ENCODE results near the gene FABP3.

The FABP3 gene

GRCh38 chr1:31368611-31369107 lies 4.2 kb downstream of the FABP3 start:
- Histone ChIP-seq H3K27ac (ENCODE audit: low read length) (no peak overlapping the region), H3K36me3 (replicated peaks; ENCODE audit: low read depth, low read length) (no peaks in the 10 kb centered on the region), H2AFZ (ENCODE audit: low read depth, low read length) (no peak overlapping the region), H4K20me1 (ENCODE audit: insufficient read depth, low read length) (no peaks in the 10 kb centered on the region), H3K79me2 (ENCODE audit: low read length) (no peaks in the 10 kb centered on the region), H3K4me1 (ENCODE audit: low read length) (no peaks in the 10 kb centered on the region), H3K9me3 (ENCODE audit: insufficient read depth, low read length) (no peaks in the 10 kb centered on the region), H3K27me3 (ENCODE audit: low read depth, low read length) (no peaks in the 10 kb centered on the region), H3K4me3 (ENCODE audit: low read length) (no peak overlapping the region), H3K9ac (ENCODE audit: low read length) (no peak overlapping the region), H3K4me2 (ENCODE audit: low read length) (no peak overlapping the region)
- TF ChIP-seq EZH2phosphoT487 (IDR thresholded peaks at IDR 0.05; ENCODE audit: low read depth): no peak
- TF ChIP-seq CTCF (IDR thresholded peaks at IDR 0.05; ENCODE audit: low read depth, low read length): no peak

GRCh38 chr1:31366796-31367195 lies 6.1 kb downstream of the FABP3 start:
- H3K27ac ChIP-seq (ENCODE audit: low read length): no peak overlapping the region
- no peaks in the 10 kb centered on the region for H3K4me1 ChIP-seq (ENCODE audit: low read length)
- no peaks in the 10 kb centered on the region for H3K36me3 ChIP-seq (replicated peaks; ENCODE audit: low read depth, low read length)
- H3K79me2 ChIP-seq (ENCODE audit: low read length): no peaks in the 10 kb centered on the region
- no peak overlapping the region for H3K4me2 ChIP-seq (ENCODE audit: low read length)
- no peak overlapping the region for H3K9ac ChIP-seq (ENCODE audit: low read length)
- H3K27me3 ChIP-seq (ENCODE audit: low read depth, low read length): no peaks in the 10 kb centered on the region
- H3K4me3 ChIP-seq (ENCODE audit: low read length): no peak overlapping the region
- no peak for TF ChIP-seq CTCF (IDR thresholded peaks at IDR 0.05; ENCODE audit: low read depth, low read length)
- no peak for TF ChIP-seq EZH2phosphoT487 (IDR thresholded peaks at IDR 0.05; ENCODE audit: low read depth)
- no peaks in the 10 kb centered on the region for H3K9me3 ChIP-seq (ENCODE audit: insufficient read depth, low read length)
- H4K20me1 ChIP-seq (ENCODE audit: insufficient read depth, low read length): no peaks in the 10 kb centered on the region
- no peak overlapping the region for H2AFZ ChIP-seq (ENCODE audit: low read depth, low read length)

GRCh38 chr1:31364561-31365250 lies 8.2 kb downstream of the FABP3 start:
- Histone ChIP-seq H4K20me1 (ENCODE audit: insufficient read depth, low read length) (no peaks in the 10 kb centered on the region), H2AFZ (ENCODE audit: low read depth, low read length) (no peak overlapping the region), H3K4me2 (ENCODE audit: low read length) (no peak overlapping the region), H3K27ac (ENCODE audit: low read length) (no peak overlapping the region), H3K4me3 (ENCODE audit: low read length) (no peak overlapping the region), H3K9me3 (ENCODE audit: insufficient read depth, low read length) (no peaks in the 10 kb centered on the region), H3K9ac (ENCODE audit: low read length) (no peak overlapping the region), H3K36me3 (replicated peaks; ENCODE audit: low read depth, low read length) (no peaks in the 10 kb centered on the region), H3K79me2 (ENCODE audit: low read length) (no peaks in the 10 kb centered on the region), H3K27me3 (ENCODE audit: low read depth, low read length) (no peaks in the 10 kb centered on the region), H3K4me1 (ENCODE audit: low read length) (no peaks in the 10 kb centered on the region)
- TF ChIP-seq EZH2phosphoT487 (IDR thresholded peaks at IDR 0.05; ENCODE audit: low read depth): no peak
- no peak for TF ChIP-seq CTCF (IDR thresholded peaks at IDR 0.05; ENCODE audit: low read depth, low read length)

- no peaks in the 10 kb centered on the region for H3K79me2 ChIP-seq (ENCODE audit: low read length)
- H3K4me3 ChIP-seq (ENCODE audit: low read length): no peak overlapping the region
- H3K9me3 ChIP-seq (ENCODE audit: insufficient read depth, low read length): no peaks in the 10 kb centered on the region
- no peaks in the 10 kb centered on the region for H4K20me1 ChIP-seq (ENCODE audit: insufficient read depth, low read length)
- H3K4me2 ChIP-seq (ENCODE audit: low read length): no peak overlapping the region
- no peak overlapping the region for H2AFZ ChIP-seq (ENCODE audit: low read depth, low read length)
- TF ChIP-seq CTCF (IDR thresholded peaks at IDR 0.05; ENCODE audit: low read depth, low read length) (no peak), EZH2phosphoT487 (IDR thresholded peaks at IDR 0.05; ENCODE audit: low read depth) (no peak)
- H3K4me1 ChIP-seq (ENCODE audit: low read length): 0 out of 2 replicates have a peak, but pooled peaks cover 4% of the 10 kb centered on the region
- no peaks in the 10 kb centered on the region for H3K36me3 ChIP-seq (replicated peaks; ENCODE audit: low read depth, low read length)
- H3K27me3 ChIP-seq (ENCODE audit: low read depth, low read length): no peaks in the 10 kb centered on the region
- H3K27ac ChIP-seq (ENCODE audit: low read length): no peak overlapping the region
- H3K9ac ChIP-seq (ENCODE audit: low read length): no peak overlapping the region
Measured at GRCh38 chr1:31362032-31362431, 10.8 kb downstream of the FABP3 start.
